ENCODE data around the gene PARVG.

GRCh38 chr22:44190381-44190976, 9.8 kb downstream of the PARVG start:
- TF ChIP-seq CTCF (conservative IDR thresholded peaks at IDR 0.05; ENCODE audit: low read depth, low read length) (no peak), EZH2 (IDR thresholded peaks at IDR 0.05; ENCODE audit: borderline replicate concordance, low read depth, low read length, poor library complexity, severe bottlenecking) (no peak)

Measured in A673 (cell line).